Nephron progenitor cell (in vitro differentiated cells): Measurements from ENCODE around the gene GATA5.

ENCODE experiments used
- DNase-seq: peaks from one replicate; pipeline ENCODE4 v3.0.0; 2021
- H3K27ac Mint-ChIP-seq: 2 replicates; pipeline ENCODE4 v1.8.0; 2021; ENCODE audit warnings: mild to moderate bottlenecking, moderate library complexity, mixed read lengths
- H3K27me3 Mint-ChIP-seq: 2 replicates; pipeline ENCODE4 v1.8.0; 2021; ENCODE audit warnings: mild to moderate bottlenecking, low read depth, mixed read lengths; ENCODE audit not compliant: poor library complexity
- H3K36me3 Mint-ChIP-seq: 2 replicates; pipeline ENCODE4 v1.8.0; 2021; ENCODE audit warnings: low read depth, mixed read lengths
- H3K4me1 Mint-ChIP-seq: 2 replicates; pipeline ENCODE4 v1.8.0; 2021; ENCODE audit warnings: mixed read lengths
- H3K4me3 Mint-ChIP-seq: 2 replicates; pipeline ENCODE4 v1.8.0; 2021; ENCODE audit warnings: mild to moderate bottlenecking, moderate library complexity, mixed read lengths
- H3K9me3 Mint-ChIP-seq: 2 replicates; pipeline ENCODE4 v1.8.0; 2021; ENCODE audit warnings: mild to moderate bottlenecking, moderate library complexity, mixed read lengths
- TF ChIP-seq, protein P1 (sequence below): fragments of 200-600 bp; sonication (generic); IDR thresholded peaks from 2 replicates; pipeline ENCODE4 v1.5.0; 2021; ENCODE audit warnings: antibody characterized with exemption

Gene GATA5

DNA sequence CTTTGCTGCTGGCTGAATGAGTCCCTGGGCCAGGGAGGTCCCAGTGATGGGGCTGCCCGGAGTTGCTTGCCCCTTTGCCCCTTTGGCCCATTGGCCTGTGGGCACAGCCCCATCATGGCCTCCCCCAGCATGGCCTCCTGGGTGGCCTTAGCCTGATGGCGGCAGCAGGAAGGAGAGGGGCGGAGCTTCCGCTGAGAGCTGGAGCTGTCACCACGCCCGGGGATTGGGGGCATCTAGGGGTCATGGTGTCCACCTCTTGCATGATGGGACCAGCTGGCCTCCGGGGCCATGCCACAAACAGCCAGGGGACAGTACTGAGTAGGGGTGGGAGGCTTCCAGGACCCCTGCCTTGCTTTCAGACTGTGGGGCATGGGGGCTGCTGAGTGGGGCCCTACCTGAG, 31.5 kb upstream of the GATA5 start:
- TF ChIP-seq, protein P1, sequence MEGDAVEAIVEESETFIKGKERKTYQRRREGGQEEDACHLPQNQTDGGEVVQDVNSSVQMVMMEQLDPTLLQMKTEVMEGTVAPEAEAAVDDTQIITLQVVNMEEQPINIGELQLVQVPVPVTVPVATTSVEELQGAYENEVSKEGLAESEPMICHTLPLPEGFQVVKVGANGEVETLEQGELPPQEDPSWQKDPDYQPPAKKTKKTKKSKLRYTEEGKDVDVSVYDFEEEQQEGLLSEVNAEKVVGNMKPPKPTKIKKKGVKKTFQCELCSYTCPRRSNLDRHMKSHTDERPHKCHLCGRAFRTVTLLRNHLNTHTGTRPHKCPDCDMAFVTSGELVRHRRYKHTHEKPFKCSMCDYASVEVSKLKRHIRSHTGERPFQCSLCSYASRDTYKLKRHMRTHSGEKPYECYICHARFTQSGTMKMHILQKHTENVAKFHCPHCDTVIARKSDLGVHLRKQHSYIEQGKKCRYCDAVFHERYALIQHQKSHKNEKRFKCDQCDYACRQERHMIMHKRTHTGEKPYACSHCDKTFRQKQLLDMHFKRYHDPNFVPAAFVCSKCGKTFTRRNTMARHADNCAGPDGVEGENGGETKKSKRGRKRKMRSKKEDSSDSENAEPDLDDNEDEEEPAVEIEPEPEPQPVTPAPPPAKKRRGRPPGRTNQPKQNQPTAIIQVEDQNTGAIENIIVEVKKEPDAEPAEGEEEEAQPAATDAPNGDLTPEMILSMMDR, result no peak
- Mint-ChIP-seq H3K27me3 (no peaks in the 10 kb centered on the region), H3K4me3 (no peak overlapping the region), H3K27ac (no peak overlapping the region), H3K9me3 (no peaks in the 10 kb centered on the region), H3K36me3 (no peaks in the 10 kb centered on the region), H3K4me1 (peaks cover 37% of the 10 kb centered on the region)
- DNase-seq, result no peak

DNA sequence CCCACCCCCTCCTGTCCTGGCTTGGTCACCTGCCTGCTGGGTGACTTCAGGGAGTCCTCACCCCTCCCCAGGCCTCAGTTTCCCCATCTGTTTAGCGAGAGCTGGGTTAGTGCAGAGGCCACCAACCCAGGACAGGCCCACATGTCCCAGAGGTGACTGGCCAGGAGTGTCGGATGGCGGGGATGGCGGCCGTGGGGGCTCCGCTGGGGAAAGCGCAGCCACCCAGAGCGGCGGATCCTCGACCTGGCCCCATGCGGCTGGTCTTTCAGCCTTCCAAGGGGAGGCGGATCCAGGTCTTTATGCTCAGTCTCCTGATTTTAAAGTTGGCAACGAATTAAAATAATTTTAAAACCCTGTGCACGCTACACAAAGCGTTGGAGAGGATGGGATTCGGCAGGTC, 31.0 kb upstream of the GATA5 start:
- TF ChIP-seq, protein P1, result no peak
- Mint-ChIP-seq H3K4me1 (peaks cover 36% of the 10 kb centered on the region), H3K27me3 (no peaks in the 10 kb centered on the region), H3K36me3 (no peaks in the 10 kb centered on the region), H3K9me3 (no peaks in the 10 kb centered on the region), H3K4me3 (no peak overlapping the region), H3K27ac (no peak overlapping the region)
- no peak for DNase-seq

DNA sequence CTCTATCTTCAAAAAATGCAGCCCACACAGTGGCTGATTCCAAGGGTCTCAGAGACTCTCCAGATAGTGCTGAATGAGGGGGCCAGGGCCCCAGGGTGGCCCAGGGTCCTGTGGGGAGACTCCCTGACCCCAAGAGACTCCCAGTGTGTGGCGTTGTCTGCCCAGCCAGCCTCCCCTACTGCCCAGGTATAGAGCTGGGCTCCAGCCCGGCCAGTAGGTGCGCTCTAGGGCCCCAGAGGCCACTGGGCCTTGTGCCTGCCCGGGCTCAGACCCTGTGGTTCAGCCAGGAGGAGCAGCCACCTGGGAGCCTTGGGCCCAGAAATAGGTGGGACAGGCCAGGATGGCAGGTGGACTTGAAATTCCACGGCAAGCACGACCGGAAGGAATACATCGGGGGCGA, 30.3 kb upstream of the GATA5 start:
- H3K4me1 Mint-ChIP-seq, result peaks cover 35% of the 10 kb centered on the region
- no peak for DNase-seq

DNA sequence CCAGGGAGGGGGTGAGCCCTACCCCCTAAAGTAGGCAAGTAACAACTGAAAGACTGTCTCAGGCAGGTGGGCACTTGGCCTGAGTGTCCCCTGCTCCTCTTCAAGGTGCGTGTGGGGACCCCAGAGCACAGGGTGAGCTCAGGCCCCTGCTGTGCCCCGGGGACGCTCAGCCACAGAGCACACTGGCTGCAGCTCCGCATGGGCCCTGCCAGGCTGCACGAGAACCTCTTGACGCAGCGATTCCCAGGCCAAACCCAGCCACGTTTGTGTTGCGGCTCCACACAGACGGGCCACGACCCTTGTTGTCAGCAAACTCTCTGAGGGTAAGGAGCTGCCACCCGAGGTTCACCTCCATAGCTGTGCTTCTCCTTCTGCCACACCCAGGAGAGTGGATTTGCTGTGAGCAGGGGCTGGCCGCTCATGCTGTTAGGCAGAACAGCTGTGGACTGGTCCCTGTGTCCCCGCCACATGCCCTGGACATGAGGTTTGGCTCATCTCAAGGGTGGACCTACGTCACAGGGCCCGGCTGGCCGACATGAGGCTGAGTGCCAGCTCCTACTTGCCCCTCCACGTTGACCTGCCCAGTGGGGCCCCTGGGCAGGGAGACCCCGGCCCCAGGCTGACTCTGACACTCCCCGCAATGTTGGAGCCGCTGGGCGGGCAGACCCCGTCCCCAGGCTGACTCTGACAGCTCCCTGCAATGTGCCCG, 29.7 kb upstream of the GATA5 start:
- no peak for DNase-seq
- TF ChIP-seq, protein P1, result no peak
- Mint-ChIP-seq H3K4me1 (peaks cover 41% of the 10 kb centered on the region), H3K27me3 (peaks cover 2% of the 10 kb centered on the region), H3K36me3 (no peaks in the 10 kb centered on the region), H3K9me3 (no peaks in the 10 kb centered on the region), H3K27ac (no peak overlapping the region), H3K4me3 (no peak overlapping the region)

More for the DNA sequence above, 30.3 kb upstream of the GATA5 start:
- Mint-ChIP-seq H3K27ac (no peak overlapping the region), H3K27me3 (no peaks in the 10 kb centered on the region), H3K4me3 (no peak overlapping the region), H3K9me3 (no peaks in the 10 kb centered on the region), H3K36me3 (no peaks in the 10 kb centered on the region)
- TF ChIP-seq, protein P1, result no peak

DNA sequence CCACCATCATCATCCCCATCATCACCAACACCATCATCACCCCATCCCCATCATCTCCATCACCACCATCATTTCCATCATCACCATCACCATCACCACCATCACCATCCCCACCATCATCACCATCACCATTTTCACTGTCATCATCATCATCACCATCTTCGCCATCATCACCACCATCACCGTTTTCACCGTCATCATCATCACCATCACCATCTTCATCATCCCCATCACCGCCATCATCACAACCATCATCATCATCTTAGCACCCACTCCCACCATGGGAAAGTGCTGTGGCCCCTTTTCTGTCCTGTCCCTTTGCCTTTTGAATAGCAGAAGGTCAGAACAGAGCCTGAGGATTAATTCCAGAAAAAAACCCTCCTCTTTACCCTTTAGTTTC, 28.5 kb upstream of the GATA5 start:
- H3K27ac Mint-ChIP-seq, result no peak overlapping the region
- DNase-seq, result no peak
- H3K4me1 Mint-ChIP-seq, result peaks cover 53% of the 10 kb centered on the region
- no peaks in the 10 kb centered on the region for H3K9me3 Mint-ChIP-seq
- no peaks in the 10 kb centered on the region for H3K36me3 Mint-ChIP-seq
- H3K27me3 Mint-ChIP-seq, result peaks cover 10% of the 10 kb centered on the region
- TF ChIP-seq, protein P1, result no peak
- no peak overlapping the region for H3K4me3 Mint-ChIP-seq
